DMS53 treated with DMSO at 0.1 percent for 48 hours (cell line): Measurements from ENCODE around the gene PALLD.

ENCODE experiments used
- DNase-seq: peaks from one replicate; lab custom pipeline; 2025; ENCODE audit not compliant: unreplicated experiment; lab: John Stamatoyannopoulos, UW

The PALLD gene

GRCh38 chr4:168844353-168845049, 347.6 kb downstream of the PALLD start:
- no peak for DNase-seq

DNA sequence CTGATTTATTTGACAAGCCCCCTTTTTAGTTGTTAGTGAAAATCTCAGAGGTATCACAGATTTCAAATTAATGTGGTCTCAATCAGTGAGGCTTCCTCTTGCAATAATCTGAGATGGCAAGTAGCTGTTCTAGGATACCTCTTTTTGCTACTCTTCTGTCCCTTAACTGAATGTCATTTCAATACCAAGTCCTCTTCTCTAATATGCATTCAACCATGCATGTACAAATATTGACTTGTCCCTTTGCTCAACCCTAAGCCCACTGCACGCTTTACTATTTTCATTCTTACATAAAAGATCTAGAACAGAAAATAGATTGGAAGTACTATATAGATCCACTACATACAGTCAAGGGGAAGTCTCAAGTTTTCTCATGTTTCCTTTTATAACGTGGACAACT, 349.0 kb downstream of the PALLD start:
- peak; percentile 69 for DNase-seq

DNA sequence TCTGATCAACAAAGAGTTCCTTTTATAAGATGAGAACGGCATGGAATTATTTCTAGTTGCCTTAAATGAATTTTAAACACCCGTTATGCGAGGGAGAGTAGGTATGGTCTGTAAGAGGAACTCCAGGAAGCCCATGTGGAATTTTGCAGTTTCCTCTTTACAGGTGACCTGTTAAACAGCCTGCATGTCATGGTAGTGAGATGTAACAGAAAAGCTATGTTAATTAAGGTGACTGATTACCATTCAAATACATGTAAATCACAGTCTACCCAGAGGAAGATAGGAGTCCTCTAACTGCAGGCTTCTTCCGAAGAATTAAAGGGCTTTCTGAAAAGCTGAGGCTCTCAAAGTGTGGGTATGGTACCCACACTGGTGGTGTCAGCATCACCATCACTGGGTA, 349.6 kb downstream of the PALLD start:
- no peak for DNase-seq

DNA sequence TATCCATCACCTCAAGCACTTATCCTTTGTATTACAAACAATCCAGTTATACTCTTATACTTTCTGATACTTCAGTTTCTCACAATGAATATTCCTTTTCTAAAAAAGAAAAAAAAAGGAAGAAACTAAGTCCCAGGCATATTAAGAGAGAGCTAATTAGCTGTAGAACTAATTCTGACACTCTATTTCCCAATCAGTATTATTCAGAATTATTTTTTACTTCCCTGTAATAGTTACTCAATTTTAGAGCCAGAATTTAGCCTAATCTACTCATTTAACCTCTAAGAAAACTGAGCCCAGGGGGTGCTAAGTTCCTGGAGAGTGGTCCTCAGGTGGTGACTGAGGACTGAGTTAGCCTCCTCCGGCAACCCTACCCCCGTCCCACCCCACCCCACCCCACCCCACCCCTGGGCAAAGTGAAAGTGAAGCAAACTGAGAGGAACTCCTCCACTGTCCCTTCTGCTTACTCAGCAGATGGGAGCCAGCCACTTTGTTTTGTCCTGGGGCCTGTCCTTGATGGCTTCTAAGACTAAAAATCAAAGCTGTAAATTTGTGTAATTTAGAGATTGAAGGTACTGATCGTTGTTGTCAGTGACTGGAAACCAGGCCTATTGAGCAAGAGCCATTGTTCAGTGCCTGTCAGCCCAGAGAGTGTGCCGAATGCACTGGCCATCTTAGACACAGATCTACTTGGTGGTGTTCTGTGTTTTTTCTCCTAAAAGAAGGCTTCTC, 351.1 kb downstream of the PALLD start:
- no peak for DNase-seq

GRCh38 chr4:168849030-168849675, 352.3 kb downstream of the PALLD start:
- DNase-seq, result no peak

DNA sequence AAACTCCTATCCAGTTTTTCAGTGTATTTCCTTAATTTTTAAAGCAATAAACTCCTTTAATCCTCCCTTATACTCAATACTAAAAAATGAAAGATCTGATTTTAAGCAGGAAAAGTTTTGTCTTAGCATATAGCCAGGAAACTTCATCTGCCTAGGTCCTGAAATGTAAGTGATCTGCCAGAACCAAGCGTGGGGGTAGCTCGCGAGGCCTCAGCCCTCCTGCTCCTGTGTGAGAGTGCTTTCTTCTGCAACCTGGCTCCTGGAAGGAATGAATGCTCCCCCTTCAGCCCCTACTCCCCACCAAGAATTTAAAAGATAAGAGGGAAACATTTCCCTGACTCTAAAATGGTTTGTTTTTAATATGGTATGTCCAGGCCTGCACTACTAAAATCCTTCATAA, 353.1 kb downstream of the PALLD start:
- DNase-seq, result no peak

- no peak for DNase-seq
These were observed 355.5 kb downstream of the PALLD start for GRCh38 chr4:168852387-168852786.

GRCh38 chr4:168852933-168853713, 356.3 kb downstream of the PALLD start:
- no peak for DNase-seq

DNA sequence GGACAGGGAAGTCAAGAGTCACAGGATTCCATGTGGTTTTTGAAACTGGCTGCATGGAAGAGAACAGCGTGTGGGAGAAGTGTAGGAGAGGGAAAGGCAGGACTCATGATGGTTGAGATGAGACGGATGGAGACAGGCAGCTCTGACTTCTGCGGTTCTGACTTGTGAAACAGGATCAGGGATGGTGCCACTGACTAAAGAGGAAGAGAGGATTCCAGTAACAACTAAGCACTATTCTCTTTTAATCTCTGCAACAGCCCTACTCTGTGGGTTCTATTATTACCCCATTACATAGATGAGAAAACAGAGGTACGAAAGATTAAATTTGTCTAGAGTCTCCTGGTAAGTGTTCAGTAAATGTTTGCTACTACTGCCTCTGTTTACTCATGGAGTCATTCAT, 356.9 kb downstream of the PALLD start:
- DNase-seq, result no peak

DNA sequence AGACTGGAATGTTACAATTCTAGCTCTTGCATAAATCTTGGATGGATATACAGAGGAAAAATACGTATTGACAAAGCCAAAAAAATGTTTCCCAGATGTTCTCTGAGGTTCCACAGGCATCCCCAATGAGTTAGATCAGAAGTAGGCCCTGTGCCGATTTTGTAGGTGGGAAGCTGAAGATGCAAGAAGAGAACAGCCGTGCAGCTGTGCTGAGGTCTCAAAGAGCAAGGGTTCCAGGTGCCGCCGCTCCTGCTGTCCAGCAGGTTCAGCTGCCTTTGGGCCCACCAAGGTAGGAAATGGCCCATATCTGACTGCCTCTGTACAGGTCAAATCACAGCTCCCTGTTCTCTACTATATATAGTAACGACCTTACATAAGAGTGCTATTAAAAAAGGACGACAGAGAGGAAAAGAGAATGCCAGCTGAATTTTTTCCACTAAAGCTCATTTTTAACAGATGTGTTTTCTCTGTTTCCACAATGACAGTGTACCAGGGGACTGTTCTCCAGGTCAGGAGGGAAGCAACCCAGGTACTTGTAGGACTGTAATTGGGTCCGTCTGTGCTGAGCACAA, 357.6 kb downstream of the PALLD start:
- no peak for DNase-seq

DNA sequence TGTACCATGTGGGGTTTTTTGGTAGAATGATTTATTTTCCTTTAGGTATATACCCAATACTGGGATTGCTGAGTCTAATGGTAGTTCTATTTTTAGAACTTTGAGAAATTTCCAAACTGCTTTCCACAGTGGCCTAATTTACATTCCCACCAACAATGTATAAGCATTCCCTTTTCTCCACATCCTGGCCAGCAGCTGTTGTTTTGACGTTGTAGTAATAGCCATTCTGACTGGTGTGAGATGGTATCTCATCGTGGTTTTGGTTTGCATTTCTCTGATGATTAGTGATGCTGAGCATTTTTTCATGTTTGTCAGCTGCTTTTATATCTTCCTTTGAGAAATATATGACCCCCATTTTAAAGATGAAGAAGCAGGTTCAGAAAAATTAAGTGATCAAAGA, 359.5 kb downstream of the PALLD start:
- no peak for DNase-seq

DNA sequence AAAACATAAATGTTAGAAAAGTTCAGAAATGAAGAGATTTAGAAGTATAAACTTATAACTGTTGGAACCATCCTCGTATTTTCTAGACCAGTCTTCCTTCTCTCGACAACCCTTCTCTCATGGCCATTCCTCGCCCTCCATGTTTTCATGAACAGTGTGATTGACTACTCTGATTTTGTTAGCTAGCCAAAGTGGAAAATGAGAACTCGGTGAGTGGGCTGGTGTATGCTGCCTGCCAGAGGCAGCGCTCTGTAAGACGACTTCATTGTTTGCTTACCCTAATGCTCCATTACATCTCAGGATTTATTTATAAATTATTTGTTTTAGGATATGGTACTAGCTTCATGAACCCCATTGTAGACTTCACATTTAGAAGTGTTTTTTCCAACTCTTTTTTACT, 360.2 kb downstream of the PALLD start:
- no peak for DNase-seq

DNA sequence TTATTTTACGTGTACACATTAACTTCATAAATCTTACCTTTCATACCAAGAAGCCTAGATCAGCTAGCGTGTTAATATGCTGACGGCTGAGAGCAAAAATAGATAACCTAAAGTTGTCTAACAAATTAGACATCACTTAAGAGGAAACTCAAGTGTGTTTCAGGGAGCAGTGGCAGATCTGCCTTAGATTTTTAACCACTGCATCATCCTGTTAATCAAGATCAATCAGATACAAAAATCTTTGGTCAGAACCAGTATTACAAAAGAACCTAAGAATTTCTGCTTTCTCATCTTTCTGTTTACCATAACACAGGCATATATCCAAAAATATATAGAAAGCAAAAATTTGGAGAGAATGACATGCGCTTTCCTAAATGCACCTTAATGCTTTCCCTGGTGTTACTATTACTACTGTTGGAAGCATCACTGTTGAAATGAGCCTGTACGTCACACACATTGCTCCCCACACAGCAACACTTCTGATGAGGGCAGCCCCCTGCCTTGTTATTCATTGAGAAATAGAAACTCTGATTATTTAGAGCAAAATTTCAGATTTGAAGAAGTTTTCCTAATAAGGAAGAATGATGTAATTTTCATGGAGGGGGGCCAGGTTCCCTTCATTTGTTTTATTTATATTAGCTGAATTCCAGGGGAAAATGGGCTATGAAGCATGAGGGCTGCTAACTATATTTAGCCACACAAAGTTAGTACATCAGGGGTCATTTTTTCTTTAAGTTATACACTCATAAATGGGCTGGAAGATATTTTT, 360.9 kb downstream of the PALLD start:
- DNase-seq, result no peak

DNA sequence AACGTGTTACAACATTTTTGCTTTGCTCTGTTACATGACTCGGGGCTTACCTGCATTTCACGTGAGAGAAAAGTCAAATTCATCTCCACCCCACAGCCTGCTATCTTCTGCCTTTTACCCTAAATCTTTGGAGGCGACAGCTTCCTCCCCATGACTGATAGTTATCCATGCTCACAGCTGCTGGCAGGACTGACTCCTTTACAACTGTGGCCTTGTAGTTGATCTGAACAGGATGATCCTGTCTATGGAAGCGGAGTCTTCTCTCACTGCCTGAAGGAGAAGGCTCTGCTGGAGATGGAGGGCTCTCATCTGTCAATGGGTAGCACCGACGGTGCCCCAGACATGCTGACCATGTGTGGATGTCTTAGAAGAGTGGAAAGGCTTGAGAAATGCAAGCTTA, 362.2 kb downstream of the PALLD start:
- no peak for DNase-seq

DNA sequence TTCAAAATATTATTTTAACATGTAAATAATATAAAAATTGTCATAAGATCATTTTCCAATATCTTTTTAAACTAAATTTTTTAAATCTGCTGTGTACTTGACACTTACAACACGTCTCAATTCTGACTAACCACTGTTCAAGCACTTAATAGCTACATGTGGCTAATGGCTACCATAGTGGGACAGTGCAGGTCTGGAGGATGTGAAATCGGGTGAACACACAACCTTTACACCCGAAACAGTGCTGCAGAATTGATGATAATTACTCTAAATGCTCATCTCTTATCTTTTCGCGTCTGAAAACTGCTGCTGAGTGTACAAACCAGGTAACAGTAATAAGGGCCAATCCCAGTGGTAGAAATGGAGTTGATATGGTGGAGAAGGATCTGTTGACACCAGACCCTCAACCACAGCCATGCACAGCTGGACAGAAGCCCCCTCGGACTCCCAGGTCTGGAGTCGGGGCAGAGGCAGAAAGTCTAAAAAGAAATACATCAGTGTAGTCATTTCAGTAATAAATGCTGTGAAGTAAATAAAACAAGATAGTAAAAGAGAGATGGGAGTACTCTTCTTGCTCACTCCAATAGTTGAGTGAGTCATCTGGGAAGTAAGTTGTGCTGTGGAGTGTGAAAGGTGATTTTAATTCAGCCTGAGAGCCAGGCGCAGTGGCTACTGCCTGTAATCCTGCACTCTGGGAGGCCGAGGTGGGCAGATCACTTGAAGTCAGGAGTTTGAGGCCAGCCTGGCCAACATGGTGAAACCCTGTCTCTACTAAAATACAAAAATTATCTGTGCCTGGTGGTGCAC, 363.2 kb downstream of the PALLD start:
- no peak for DNase-seq

- no peak for DNase-seq
These were observed 364.0 kb downstream of the PALLD start for GRCh38 chr4:168860827-168861226.

- DNase-seq, result no peak
These were observed 367.1 kb downstream of the PALLD start for GRCh38 chr4:168863719-168864647.

DNA sequence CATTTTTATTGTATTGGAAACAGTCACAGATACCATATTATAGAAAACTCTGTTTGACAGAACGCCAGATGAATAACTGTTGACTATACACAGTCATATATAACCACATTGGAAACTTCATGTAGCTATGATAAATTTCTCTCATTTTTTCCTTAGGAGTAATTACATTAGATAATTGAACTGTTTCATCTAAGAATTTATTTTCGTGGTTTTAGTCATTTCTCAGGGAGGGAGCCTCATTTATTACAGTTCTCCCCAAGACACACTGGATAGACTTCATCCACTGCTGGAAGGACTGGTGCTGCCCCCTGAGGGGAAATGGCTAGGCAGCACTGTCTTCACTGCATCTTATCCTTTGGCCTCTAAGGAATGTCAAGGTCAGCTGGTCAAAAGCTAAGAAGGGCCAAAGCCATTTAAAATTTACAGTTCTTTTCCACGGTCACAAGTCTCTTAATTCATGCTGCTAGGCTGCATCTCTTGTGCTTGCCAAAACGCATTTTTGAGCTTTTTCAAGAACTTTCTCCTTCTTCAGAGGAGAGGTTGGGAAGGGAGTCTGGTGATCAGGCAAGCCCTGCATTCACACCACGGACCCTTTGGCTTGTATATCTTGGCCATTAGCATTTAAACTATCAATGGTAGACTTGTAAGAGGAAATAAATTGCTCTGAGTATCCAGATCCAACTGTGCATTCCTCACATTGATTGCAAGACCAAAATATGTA, 368.1 kb downstream of the PALLD start:
- no peak for DNase-seq
